Measurements from ENCODE around the gene SLC26A11. TPM values are rescaled to one million over a fixed set of nuclear protein-coding genes. Genes with fewer than 3 reads are reported as not detected.

SLC26A11 gene
- total and polyA plus RNA-seq, 2 of the 13 experiments (the other 11 are each of a cell fraction or from before 2014, with no cell fraction given) = 8.7 to 13.2 TPM

DNA sequence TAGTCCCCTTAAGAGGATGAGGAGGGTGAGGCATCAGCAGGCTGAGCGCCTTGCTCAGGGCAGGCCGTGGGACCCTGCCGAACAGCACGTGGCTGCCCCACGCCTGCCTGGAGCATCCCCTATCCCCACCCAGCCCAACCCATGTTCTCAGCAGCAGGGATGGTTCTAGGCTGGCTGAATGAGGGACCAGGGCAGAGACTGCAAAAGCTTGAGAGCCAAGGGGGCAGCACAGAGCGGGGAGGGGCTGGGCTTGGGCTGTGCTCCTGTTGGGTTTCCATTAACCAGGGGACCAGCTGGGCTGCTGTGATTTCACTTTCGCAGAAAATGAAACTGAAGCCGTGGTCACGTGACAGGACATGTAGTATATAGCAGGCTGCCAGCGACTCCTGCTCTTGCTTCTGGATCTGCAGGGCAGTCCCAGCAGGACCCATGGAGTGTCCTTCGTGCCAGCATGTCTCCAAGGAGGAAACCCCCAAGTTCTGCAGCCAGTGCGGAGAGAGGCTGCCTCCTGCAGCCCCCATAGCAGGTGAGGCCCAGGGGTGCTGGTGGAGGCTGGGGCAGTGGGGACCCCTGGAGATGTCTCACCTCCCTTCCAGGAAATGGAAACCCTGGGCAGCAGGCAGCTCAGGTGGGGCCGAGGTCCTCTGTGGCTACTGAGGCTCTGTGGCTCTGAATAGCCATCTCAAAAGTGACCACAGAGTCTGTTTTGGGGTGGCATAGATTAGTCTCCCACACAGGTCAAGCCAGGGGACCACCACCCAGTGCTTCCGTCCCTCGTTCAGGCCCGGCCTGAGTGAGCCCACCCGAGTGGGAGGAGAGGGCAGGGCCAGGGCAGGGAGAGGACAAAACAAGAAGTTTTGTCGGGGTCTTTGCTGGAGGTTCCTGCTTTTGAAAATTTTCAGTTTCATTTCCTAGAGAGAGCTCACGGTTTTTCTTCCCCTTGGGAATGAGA lies 43.3 kb downstream of the SLC26A11 start (continued):
- TF ChIP-seq FOXP1 (IDR thresholded peaks at IDR 0.05) (no peak), FOXP1 (CRISPR knock-in tag; IDR thresholded peaks at IDR 0.05) (no peak), FOXO1 (CRISPR knock-in tag; IDR thresholded peaks at IDR 0.05) (no peak), RXRA (CRISPR knock-in tag; IDR thresholded peaks at IDR 0.05) (0 out of 2 replicates have a peak, but pooled peaks have one; percentile 44), TGIF2 (CRISPR knock-in tag; IDR thresholded peaks at IDR 0.05) (0 out of 2 replicates have a peak, but pooled peaks have one; percentile 52), NR2F1 (CRISPR knock-in tag; IDR thresholded peaks at IDR 0.05) (peak; percentile 9 to 14; a peak in 1 of 4 replicates), ZNF431 (CRISPR knock-in tag; IDR thresholded peaks at IDR 0.05; ENCODE audit: borderline replicate concordance, low read depth) (no peak), HNRNPH1 (optimal IDR thresholded peaks at IDR 0.05; ENCODE audit: low read depth, low read length) (peak; percentile 34), ZNF75D (CRISPR knock-in tag; IDR thresholded peaks at IDR 0.05; ENCODE audit: borderline replicate concordance) (no peak), SIN3B (IDR thresholded peaks at IDR 0.05; ENCODE audit: low read length) (no peak), JUN (CRISPR knock-in tag; IDR thresholded peaks at IDR 0.05) (no peak), NFE2L2 (IDR thresholded peaks at IDR 0.05; ENCODE audit: low read length) (peak; percentile 9; the same call in 1 of the 2 replicates), ZFYVE20 (CRISPR knock-in tag; IDR thresholded peaks at IDR 0.05; ENCODE audit: borderline replicate concordance, low read depth) (no peak), ZNF549 (CRISPR knock-in tag; IDR thresholded peaks at IDR 0.05) (no peak), ZNF670 (CRISPR knock-in tag; IDR thresholded peaks at IDR 0.05; ENCODE audit: borderline replicate concordance) (no peak), ZNF605 (CRISPR knock-in tag; IDR thresholded peaks at IDR 0.05) (0 out of 2 replicates have a peak, but pooled peaks have one; percentile 59), PAWR (CRISPR knock-in tag; IDR thresholded peaks at IDR 0.05; ENCODE audit: borderline replicate concordance) (no peak), ZZZ3 (CRISPR knock-in tag; IDR thresholded peaks at IDR 0.05; ENCODE audit: borderline replicate concordance) (no peak; the same call in 1 of the 2 replicates)
- TF ChIP-seq, protein P1, sequence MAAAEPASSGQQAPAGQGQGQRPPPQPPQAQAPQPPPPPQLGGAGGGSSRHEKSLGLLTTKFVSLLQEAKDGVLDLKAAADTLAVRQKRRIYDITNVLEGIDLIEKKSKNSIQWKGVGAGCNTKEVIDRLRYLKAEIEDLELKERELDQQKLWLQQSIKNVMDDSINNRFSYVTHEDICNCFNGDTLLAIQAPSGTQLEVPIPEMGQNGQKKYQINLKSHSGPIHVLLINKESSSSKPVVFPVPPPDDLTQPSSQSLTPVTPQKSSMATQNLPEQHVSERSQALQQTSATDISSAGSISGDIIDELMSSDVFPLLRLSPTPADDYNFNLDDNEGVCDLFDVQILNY (CRISPR knock-in tag; conservative IDR thresholded peaks at IDR 0.05) = no peak
- TF ChIP-seq, protein P2, sequence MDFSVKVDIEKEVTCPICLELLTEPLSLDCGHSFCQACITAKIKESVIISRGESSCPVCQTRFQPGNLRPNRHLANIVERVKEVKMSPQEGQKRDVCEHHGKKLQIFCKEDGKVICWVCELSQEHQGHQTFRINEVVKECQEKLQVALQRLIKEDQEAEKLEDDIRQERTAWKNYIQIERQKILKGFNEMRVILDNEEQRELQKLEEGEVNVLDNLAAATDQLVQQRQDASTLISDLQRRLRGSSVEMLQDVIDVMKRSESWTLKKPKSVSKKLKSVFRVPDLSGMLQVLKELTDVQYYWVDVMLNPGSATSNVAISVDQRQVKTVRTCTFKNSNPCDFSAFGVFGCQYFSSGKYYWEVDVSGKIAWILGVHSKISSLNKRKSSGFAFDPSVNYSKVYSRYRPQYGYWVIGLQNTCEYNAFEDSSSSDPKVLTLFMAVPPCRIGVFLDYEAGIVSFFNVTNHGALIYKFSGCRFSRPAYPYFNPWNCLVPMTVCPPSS (IDR thresholded peaks at IDR 0.05) = no peak
- TF ChIP-seq, protein P3, sequence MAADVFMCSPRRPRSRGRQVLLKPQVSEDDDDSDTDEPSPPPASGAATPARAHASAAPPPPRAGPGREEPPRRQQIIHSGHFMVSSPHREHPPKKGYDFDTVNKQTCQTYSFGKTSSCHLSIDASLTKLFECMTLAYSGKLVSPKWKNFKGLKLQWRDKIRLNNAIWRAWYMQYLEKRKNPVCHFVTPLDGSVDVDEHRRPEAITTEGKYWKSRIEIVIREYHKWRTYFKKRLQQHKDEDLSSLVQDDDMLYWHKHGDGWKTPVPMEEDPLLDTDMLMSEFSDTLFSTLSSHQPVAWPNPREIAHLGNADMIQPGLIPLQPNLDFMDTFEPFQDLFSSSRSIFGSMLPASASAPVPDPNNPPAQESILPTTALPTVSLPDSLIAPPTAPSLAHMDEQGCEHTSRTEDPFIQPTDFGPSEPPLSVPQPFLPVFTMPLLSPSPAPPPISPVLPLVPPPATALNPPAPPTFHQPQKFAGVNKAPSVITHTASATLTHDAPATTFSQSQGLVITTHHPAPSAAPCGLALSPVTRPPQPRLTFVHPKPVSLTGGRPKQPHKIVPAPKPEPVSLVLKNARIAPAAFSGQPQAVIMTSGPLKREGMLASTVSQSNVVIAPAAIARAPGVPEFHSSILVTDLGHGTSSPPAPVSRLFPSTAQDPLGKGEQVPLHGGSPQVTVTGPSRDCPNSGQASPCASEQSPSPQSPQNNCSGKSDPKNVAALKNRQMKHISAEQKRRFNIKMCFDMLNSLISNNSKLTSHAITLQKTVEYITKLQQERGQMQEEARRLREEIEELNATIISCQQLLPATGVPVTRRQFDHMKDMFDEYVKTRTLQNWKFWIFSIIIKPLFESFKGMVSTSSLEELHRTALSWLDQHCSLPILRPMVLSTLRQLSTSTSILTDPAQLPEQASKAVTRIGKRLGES (CRISPR knock-in tag; IDR thresholded peaks at IDR 0.05; ENCODE audit: borderline replicate concordance) = no peak
- TF ChIP-seq, protein P4, sequence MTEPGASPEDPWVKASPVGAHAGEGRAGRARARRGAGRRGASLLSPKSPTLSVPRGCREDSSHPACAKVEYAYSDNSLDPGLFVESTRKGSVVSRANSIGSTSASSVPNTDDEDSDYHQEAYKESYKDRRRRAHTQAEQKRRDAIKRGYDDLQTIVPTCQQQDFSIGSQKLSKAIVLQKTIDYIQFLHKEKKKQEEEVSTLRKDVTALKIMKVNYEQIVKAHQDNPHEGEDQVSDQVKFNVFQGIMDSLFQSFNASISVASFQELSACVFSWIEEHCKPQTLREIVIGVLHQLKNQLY (CRISPR knock-in tag; IDR thresholded peaks at IDR 0.05) = peak; percentile 64; the same call in 1 of the 2 replicates
- TF ChIP-seq, protein P5, sequence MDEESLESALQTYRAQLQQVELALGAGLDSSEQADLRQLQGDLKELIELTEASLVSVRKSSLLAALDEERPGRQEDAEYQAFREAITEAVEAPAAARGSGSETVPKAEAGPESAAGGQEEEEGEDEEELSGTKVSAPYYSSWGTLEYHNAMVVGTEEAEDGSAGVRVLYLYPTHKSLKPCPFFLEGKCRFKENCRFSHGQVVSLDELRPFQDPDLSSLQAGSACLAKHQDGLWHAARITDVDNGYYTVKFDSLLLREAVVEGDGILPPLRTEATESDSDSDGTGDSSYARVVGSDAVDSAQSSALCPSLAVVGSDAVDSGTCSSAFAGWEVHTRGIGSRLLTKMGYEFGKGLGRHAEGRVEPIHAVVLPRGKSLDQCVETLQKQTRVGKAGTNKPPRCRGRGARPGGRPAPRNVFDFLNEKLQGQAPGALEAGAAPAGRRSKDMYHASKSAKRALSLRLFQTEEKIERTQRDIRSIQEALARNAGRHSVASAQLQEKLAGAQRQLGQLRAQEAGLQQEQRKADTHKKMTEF (CRISPR knock-in tag; IDR thresholded peaks at IDR 0.05) = peak; percentile 88; the same call in 1 of the 2 replicates

Data from HepG2 (cell line).